SK-N-SH (cell line): ENCODE measurements around the gene TLE5. TPM values are rescaled to one million over a fixed set of nuclear protein-coding genes. Genes with fewer than 3 reads are reported as not detected.

ENCODE experiments used
- CTCF ChIA-PET: fragments of 300-600, 350-600 bp; formaldehyde crosslinking; extraction: SDS; loops from one replicate; lab custom pipeline; 2021; lab: Yijun Ruan, JAX
- POLR2A ChIA-PET: fragments of 350-600 bp; sonication (Branson Sonifier 250); formaldehyde crosslinking; extraction: SDS; loops from one replicate; lab custom pipeline; 2020; ENCODE audit warnings: antibody characterized with exemption, inconsistent platforms; lab: Yijun Ruan, JAX
- DNase-seq: peaks from one replicate; pipeline ENCODE4 v3.0.0; 2012
- H2AFZ ChIP-seq: fragments of 200-600 bp; sonication (generic); 2 replicates; pipeline ENCODE4 v1.8.1; 2016; ENCODE audit warnings: antibody characterized with exemption, mild to moderate bottlenecking, low read depth
- H3F3A ChIP-seq: fragments of 200-600 bp; sonication (generic); replicated peaks from 2 replicates; pipeline ENCODE3; 2016; ENCODE audit warnings: antibody characterized with exemption, mild to moderate bottlenecking; ENCODE audit not compliant: insufficient read depth
- H3K27ac ChIP-seq, 2 experiments: fragments of 200-500 bp in 1 of 2; fragments of 200-600 bp in 1 of 2; sonication (Bioruptor generic) in 1 of 2; sonication (generic), shearing (Covaris generic) in 1 of 2; 2 replicates each; pipeline versions ENCODE4 v1.5.1 to v1.6.1; 2014 to 2016; ENCODE audit warnings: low read depth in 2 of 2, inconsistent platforms in 1 of 2, low read length in 1 of 2, mild to moderate bottlenecking in 1 of 2, mixed read lengths in 1 of 2
- H3K27me3 ChIP-seq: fragments of 200-600 bp; sonication (generic), shearing (Covaris generic); 2 replicates; pipeline ENCODE4 v1.6.1; 2016; ENCODE audit warnings: mixed run types; ENCODE audit not compliant: insufficient read depth
- H3K36me3 ChIP-seq, 2 experiments: fragments of 200-500 bp in 1 of 2; fragments of 200-600 bp in 1 of 2; sonication (Bioruptor generic) in 1 of 2; sonication (generic) in 1 of 2; replicated peaks in 1 of 2; 2 replicates each; pipeline versions ENCODE3 to v1.5.1; 2014 to 2016; ENCODE audit warnings: low read length in 1 of 2, mild to moderate bottlenecking in 1 of 2; ENCODE audit not compliant: insufficient read depth in 2 of 2, control insufficient read depth in 1 of 2
- H3K4me1 ChIP-seq, 2 experiments: fragments of 200-500 bp in 1 of 2; fragments of 200-600 bp in 1 of 2; sonication (Bioruptor generic) in 1 of 2; sonication (generic), shearing (Covaris generic) in 1 of 2; 2 replicates each; pipeline versions ENCODE4 v1.5.1 to v1.6.1; 2014 to 2016; ENCODE audit warnings: low read depth in 1 of 2, low read length in 1 of 2, mixed run types in 1 of 2; ENCODE audit not compliant: insufficient read depth in 2 of 2, control insufficient read depth in 1 of 2
- H3K4me2 ChIP-seq: fragments of 200-600 bp; sonication (generic), shearing (Covaris generic); 2 replicates; pipeline ENCODE4 v1.6.1; 2017; ENCODE audit warnings: mixed run types
- H3K4me3 ChIP-seq, 2 experiments: fragments of 200-500 bp in 1 of 2; fragments of 200-600 bp in 1 of 2; sonication (Bioruptor generic) in 1 of 2; sonication (generic), shearing (Covaris generic) in 1 of 2; 2 replicates each; pipeline versions ENCODE4 v1.5.1 to v1.8.1; 2014 to 2016; ENCODE audit warnings: low read depth in 2 of 2, inconsistent platforms in 1 of 2, low read length in 1 of 2, mild to moderate bottlenecking in 1 of 2, mixed read lengths in 1 of 2, moderate library complexity in 1 of 2
- H3K79me2 ChIP-seq: fragments of 200-600 bp; sonication (generic); 2 replicates; pipeline ENCODE4 v1.8.1; 2017; ENCODE audit warnings: mild to moderate bottlenecking; ENCODE audit not compliant: insufficient read depth
- H3K9ac ChIP-seq: fragments of 200-600 bp; sonication (generic); 2 replicates; pipeline ENCODE4 v1.6.1; 2017; ENCODE audit warnings: mixed run types
- H3K9me2 ChIP-seq: fragments of 200-600 bp; sonication (generic); 2 replicates; pipeline ENCODE4 v1.6.1; 2017; ENCODE audit warnings: mixed run types
- H3K9me3 ChIP-seq: fragments of 200-600 bp; sonication (generic); 2 replicates; pipeline ENCODE4 v1.6.1; 2017; ENCODE audit warnings: mixed run types, mild to moderate bottlenecking, moderate library complexity
- H4K20me1 ChIP-seq: fragments of 200-600 bp; sonication (generic); 2 replicates; pipeline ENCODE4 v1.6.1; 2017; ENCODE audit warnings: mild to moderate bottlenecking, mixed run types; ENCODE audit not compliant: insufficient read depth
- EZH2phosphoT487 ChIP-seq: fragments of 200-600 bp; sonication (generic); IDR thresholded peaks from 2 replicates; pipeline ENCODE4 v1.6.1; 2017; ENCODE audit warnings: low read depth, mixed run types, mild to moderate bottlenecking, antibody characterized with exemption, moderate library complexity, borderline replicate concordance
- FOSL2 ChIP-seq: IDR thresholded peaks from 2 replicates; pipeline ENCODE4 v1.4.0; 2012; ENCODE audit warnings: low read depth, mild to moderate bottlenecking, moderate library complexity, borderline replicate concordance
- FOXJ3 ChIP-seq: sonication (generic); formaldehyde crosslinking; IDR thresholded peaks from 2 replicates; pipeline ENCODE4 v1.5.1; 2020; ENCODE audit warnings: mild to moderate bottlenecking, missing genetic modification reagents
- MEF2A ChIP-seq: IDR thresholded peaks from 2 replicates; pipeline ENCODE4 v1.4.0; 2012; ENCODE audit warnings: low read depth, borderline replicate concordance
- MXI1 ChIP-seq: IDR thresholded peaks from 2 replicates; pipeline ENCODE4 v1.6.1; 2012; ENCODE audit warnings: mild to moderate bottlenecking, low read depth, low read length, improper control_type of control experiment
- NFIC ChIP-seq: IDR thresholded peaks from 2 replicates; pipeline ENCODE4 v1.4.0; 2012; ENCODE audit warnings: borderline replicate concordance
- RCOR1 ChIP-seq: fragments of 150-350 bp; IDR thresholded peaks from 2 replicates; pipeline ENCODE4 v1.6.1; 2017; ENCODE audit warnings: antibody characterized with exemption, low read length
- RFX5 ChIP-seq: IDR thresholded peaks from 2 replicates; pipeline ENCODE4 v1.6.1; 2012; ENCODE audit warnings: mild to moderate bottlenecking, improper control_type of control experiment, low read length
- RXRA ChIP-seq: IDR thresholded peaks from 2 replicates; pipeline ENCODE4 v1.4.0; 2012; ENCODE audit warnings: low read depth, mild to moderate bottlenecking, borderline replicate concordance
- SIN3A ChIP-seq: IDR thresholded peaks from 2 replicates; pipeline ENCODE4 v1.6.1; 2012; ENCODE audit warnings: low read depth, mild to moderate bottlenecking, low read length, moderate library complexity, borderline replicate concordance
- WGBS: methylation state at CpG from one replicate; pipeline ENCODE4 v1.1.6; 2017; ENCODE audit warnings: low lambda C conversion rate; 5-methylcytosine and 5-hydroxymethylcytosine counted together
- polyA plus RNA-seq, 3 experiments: library from polyadenylated mRNA; depleted of rRNA; stranded (reverse); fragments of >200 nt; gene quantifications; 2 replicates each; pipeline ENCODE4 v1.2.3, GENCODE V29; 2012
- TF ChIP-seq, protein P1 (sequence below): IDR thresholded peaks from 2 replicates; pipeline ENCODE4 v1.4.0; 2012; ENCODE audit warnings: low read depth, borderline replicate concordance
- TF ChIP-seq, protein P2 (sequence below): IDR thresholded peaks from 2 replicates; pipeline ENCODE4 v1.4.0; 2012; ENCODE audit warnings: low read depth

The TLE5 gene
- polyA plus RNA-seq, 1 of the 3 experiments (the other 2 are of a cell fraction) = 519 TPM

DNA sequence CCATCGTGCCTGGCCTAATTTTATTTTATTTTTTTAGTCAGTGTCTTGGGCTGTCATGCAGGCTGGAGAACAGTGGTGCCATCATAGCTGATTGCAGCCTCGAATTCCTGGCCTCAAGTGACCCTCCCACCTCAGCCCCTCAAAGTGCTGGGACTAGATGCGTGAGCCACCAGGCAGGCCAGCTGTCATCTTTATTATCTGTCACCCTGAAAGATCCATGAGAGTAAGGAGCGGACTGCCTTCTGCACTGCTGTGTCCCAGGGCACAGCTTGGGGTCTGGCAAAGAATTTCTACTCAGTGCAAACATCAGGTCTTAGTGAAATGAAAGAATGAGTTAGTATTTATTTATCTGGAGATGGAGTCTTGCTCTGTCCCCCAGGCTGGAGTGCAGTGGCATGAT, 9.5 kb upstream of the TLE5 start:
- no peak for DNase-seq
- POLR2A ChIA-PET = no interaction called here
- no peaks in the 10 kb centered on the region for H3K9me2 ChIP-seq
- H3K79me2 ChIP-seq = no peaks in the 10 kb centered on the region
- no peak for TF ChIP-seq SIN3A
- TF ChIP-seq RFX5 = no peak
- H3K36me3 ChIP-seq = no peaks in the 10 kb centered on the region
- peaks cover 0 to 10% of the 10 kb centered on the region in 2 experiments; a peak in 1 of 4 replicates for H3K4me1 ChIP-seq
- no peaks in the 10 kb centered on the region for H3K9me3 ChIP-seq
- H3K9ac ChIP-seq = no peak overlapping the region
- H3K4me3 ChIP-seq = no peak overlapping the region
- no peaks in the 10 kb centered on the region for H3K27me3 ChIP-seq
- 76% methylated on average over 4 of the region's 4 CpGs for WGBS
- no peaks in the 10 kb centered on the region for H4K20me1 ChIP-seq
- H3K4me2 ChIP-seq = no peak overlapping the region
- peaks cover 7% of the 10 kb centered on the region for H3F3A ChIP-seq
- H2AFZ ChIP-seq = no peak overlapping the region
- no peak overlapping the region for H3K27ac ChIP-seq
- CTCF ChIA-PET = interaction anchor here (7.3 kb wide), 1 partner anchor 36 kb away, joined by 124 read pairs; no protein-coding TSS in a partner anchor

DNA sequence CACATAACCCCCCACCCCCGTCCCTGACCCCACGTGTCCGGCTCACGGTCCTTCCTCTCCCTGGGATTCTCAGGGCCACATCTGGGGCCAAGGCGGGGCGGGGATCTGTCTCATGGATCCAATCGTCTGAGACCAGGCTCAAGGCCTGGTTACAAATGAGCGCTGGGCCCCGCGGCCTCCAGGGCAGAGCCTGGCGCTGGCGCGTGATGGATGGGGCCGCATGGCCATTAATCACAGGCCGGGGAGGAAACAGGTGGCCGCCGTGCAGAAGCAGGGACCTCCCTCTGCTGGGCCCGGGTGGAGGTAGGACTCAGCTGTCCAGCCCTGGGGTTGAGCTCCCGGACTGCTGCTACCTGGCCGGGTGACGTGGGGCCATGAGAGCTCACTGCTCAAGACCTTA, 5.8 kb upstream of the TLE5 start:
- Histone ChIP-seq H3K9ac (no peak overlapping the region), H3K4me2 (no peak overlapping the region), H3K9me3 (no peaks in the 10 kb centered on the region), H2AFZ (no peak overlapping the region), H3K79me2 (no peaks in the 10 kb centered on the region), H3K27ac (no peak overlapping the region), H3K36me3 (no peaks in the 10 kb centered on the region), H3K4me1 (peaks cover 0 to 7% of the 10 kb centered on the region in 2 experiments; a peak in 1 of 4 replicates), H3K27me3 (no peaks in the 10 kb centered on the region), H3K9me2 (no peaks in the 10 kb centered on the region), H3K4me3 (no peak overlapping the region), H4K20me1 (no peaks in the 10 kb centered on the region), H3F3A (peaks cover 7% of the 10 kb centered on the region)
- DNase-seq = peak; percentile 82
- CTCF ChIA-PET = interaction anchor here (0.6 to 1.6 kb wide), 12 partner anchors 9 to 118 kb away, joined by 3 to 7 read pairs (median 3); no protein-coding TSS in a partner anchor
- TF ChIP-seq FOXJ3 (CRISPR knock-in tag) = peak; percentile 61; the same call in 1 of the 2 replicates
- TF ChIP-seq MXI1 = no peak
- WGBS = 72% methylated on average over 12 of the region's 21 CpGs
- POLR2A ChIA-PET = interaction anchor here (0.8 kb wide), 1 partner anchor 95 kb away, joined by 3 read pairs; no protein-coding TSS in a partner anchor

DNA sequence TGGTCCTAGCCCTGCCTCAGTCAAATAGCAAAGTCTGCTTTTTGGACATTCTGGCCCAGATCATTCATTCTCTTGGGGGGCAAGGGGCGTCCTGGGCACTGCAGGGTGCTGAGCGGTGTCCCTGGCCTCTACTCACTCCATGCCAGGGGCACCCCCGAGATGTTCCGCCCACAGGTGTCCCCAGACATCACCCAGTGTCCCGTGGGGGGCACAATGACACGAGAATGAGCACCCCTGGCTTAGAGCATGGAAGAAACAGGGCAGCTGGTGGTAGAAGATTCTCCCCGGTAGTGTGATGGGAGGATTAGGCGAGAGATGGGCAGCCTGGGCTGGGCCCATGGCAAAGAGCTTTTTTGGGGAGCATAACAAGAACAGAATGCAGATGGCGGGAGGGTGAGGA, 5.3 kb upstream of the TLE5 start:
- ChIA-PET CTCF (interaction anchor here (1.1 to 1.6 kb wide), 9 partner anchors 9 to 117 kb away, joined by 3 to 7 read pairs (median 3); no protein-coding TSS in a partner anchor), POLR2A (interaction anchor here (0.8 kb wide), 1 partner anchor 95 kb away, joined by 3 read pairs; no protein-coding TSS in a partner anchor)
- Histone ChIP-seq H3K79me2 (no peaks in the 10 kb centered on the region), H3K36me3 (no peaks in the 10 kb centered on the region), H3K9me2 (no peaks in the 10 kb centered on the region), H4K20me1 (no peaks in the 10 kb centered on the region), H3K4me1 (peaks cover 0 to 7% of the 10 kb centered on the region in 2 experiments; a peak in 1 of 4 replicates), H2AFZ (no peak overlapping the region), H3K27ac (no peak overlapping the region), H3K4me2 (no peak overlapping the region), H3K9ac (no peak overlapping the region), H3K4me3 (no peak overlapping the region), H3K9me3 (no peaks in the 10 kb centered on the region), H3K27me3 (no peaks in the 10 kb centered on the region), H3F3A (peaks cover 7% of the 10 kb centered on the region)
- 85% methylated on average over 9 of the region's 9 CpGs for WGBS
- peak; percentile 3 for DNase-seq
- TF ChIP-seq FOSL2 (no peak), RCOR1 (no peak), EZH2phosphoT487 (no peak), RXRA (no peak), NFIC (no peak), MEF2A (no peak)
- TF ChIP-seq, protein P1, sequence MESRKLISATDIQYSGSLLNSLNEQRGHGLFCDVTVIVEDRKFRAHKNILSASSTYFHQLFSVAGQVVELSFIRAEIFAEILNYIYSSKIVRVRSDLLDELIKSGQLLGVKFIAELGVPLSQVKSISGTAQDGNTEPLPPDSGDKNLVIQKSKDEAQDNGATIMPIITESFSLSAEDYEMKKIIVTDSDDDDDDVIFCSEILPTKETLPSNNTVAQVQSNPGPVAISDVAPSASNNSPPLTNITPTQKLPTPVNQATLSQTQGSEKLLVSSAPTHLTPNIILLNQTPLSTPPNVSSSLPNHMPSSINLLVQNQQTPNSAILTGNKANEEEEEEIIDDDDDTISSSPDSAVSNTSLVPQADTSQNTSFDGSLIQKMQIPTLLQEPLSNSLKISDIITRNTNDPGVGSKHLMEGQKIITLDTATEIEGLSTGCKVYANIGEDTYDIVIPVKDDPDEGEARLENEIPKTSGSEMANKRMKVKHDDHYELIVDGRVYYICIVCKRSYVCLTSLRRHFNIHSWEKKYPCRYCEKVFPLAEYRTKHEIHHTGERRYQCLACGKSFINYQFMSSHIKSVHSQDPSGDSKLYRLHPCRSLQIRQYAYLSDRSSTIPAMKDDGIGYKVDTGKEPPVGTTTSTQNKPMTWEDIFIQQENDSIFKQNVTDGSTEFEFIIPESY = no peak
- TF ChIP-seq, protein P2, sequence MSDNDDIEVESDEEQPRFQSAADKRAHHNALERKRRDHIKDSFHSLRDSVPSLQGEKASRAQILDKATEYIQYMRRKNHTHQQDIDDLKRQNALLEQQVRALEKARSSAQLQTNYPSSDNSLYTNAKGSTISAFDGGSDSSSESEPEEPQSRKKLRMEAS = no peak
